GM12878 (cell line): ENCODE results near the gene CCDC88C. TPM values are rescaled to one million over a fixed set of nuclear protein-coding genes. Genes with fewer than 3 reads are reported as not detected.

Source experiments
- ATAC-seq: fragments of 200-7000 bp; cut with Tn5 transposase; 3 replicates; pipeline ENCODE4 v1.9.1; 2020; ENCODE audit warnings: mild to moderate bottlenecking, moderate library complexity
- BruUV-seq: library from RNA; stranded (reverse); fragments of 400-500 nt; replicated peaks from 2 replicates; lab custom pipeline; 2021; lab: Mats Ljungman, UMichigan
- CTCF ChIA-PET: fragments of 300-600 bp; sonication (Branson Sonifier 250); formaldehyde crosslinking; extraction: SDS; loops from one replicate; lab custom pipeline; 2021; ENCODE audit warnings: inconsistent platforms; lab: Yijun Ruan, JAX
- POLR2A ChIA-PET: fragments of 350-600 bp; formaldehyde crosslinking; extraction: SDS; loops from one replicate; lab custom pipeline; 2021; ENCODE audit warnings: inconsistent platforms; lab: Charles Lee
- RAD21 ChIA-PET: fragments of 300-600 bp; sonication (Branson Sonifier 250); formaldehyde crosslinking; loops from one replicate; lab custom pipeline; 2023; ENCODE audit warnings: antibody characterized with exemption; ENCODE audit not compliant: unreplicated experiment; lab: Charles Lee
- SMC1A ChIA-PET: fragments of 300-600 bp; sonication (Branson Sonifier 250); formaldehyde crosslinking; loops from one replicate; lab custom pipeline; 2023; ENCODE audit not compliant: unreplicated experiment, uncharacterized antibody; lab: Charles Lee
- DNase-seq: peaks from one replicate; pipeline ENCODE4 v3.0.0-alpha.2; 2011; ENCODE audit warnings: low read depth, low spot score
- FAIRE-seq: peaks from 3 replicates; lab custom pipeline; 2011; peaks lifted over from hg19 to GRCh38; lab: Jason Lieb, UNC
- H2AFZ ChIP-seq: 2 replicates; pipeline ENCODE4 v1.6.0; 2011; ENCODE audit warnings: low read depth, low read length, control low read depth; ENCODE audit not compliant: control insufficient read depth
- H3K27ac ChIP-seq: 2 replicates; pipeline ENCODE4 v1.5.1; 2011; ENCODE audit warnings: control low read depth; ENCODE audit not compliant: control insufficient read depth, insufficient read depth
- H3K27me3 ChIP-seq, 2 experiments: replicated peaks in 1 of 2; 2 replicates each; pipeline versions ENCODE4 v1.6.0 to v1.6.1; 2011; ENCODE audit warnings: low read length in 1 of 2; ENCODE audit not compliant: control insufficient read depth in 2 of 2, insufficient read depth in 2 of 2
- H3K36me3 ChIP-seq, 2 experiments: 2 replicates each; pipeline ENCODE4 v1.5.1; 2011; ENCODE audit warnings: low read length in 1 of 2; ENCODE audit not compliant: control insufficient read depth in 2 of 2, insufficient read depth in 2 of 2
- H3K4me1 ChIP-seq: 2 replicates; pipeline ENCODE4 v1.6.1; 2011; ENCODE audit warnings: mild to moderate bottlenecking, low read length, moderate library complexity, mixed read lengths; ENCODE audit not compliant: control insufficient read depth, insufficient read depth
- H3K4me2 ChIP-seq: 2 replicates; pipeline ENCODE4 v1.6.0; 2011; ENCODE audit warnings: control low read depth; ENCODE audit not compliant: control insufficient read depth, insufficient read depth
- H3K4me3 ChIP-seq: fragments of 200-600 bp; sonication (generic); 2 replicates; pipeline ENCODE4 v1.5.1; 2016
- H3K79me2 ChIP-seq: 2 replicates; pipeline ENCODE4 v1.6.0; 2011; ENCODE audit warnings: low read length; ENCODE audit not compliant: control insufficient read depth, insufficient read depth
- H3K9ac ChIP-seq: 2 replicates; pipeline ENCODE4 v1.8.0; 2011; ENCODE audit warnings: low read length, control low read depth, mixed read lengths; ENCODE audit not compliant: control insufficient read depth, insufficient read depth
- H3K9me3 ChIP-seq: replicated peaks from 3 replicates; pipeline ENCODE4 v1.5.1; 2011; ENCODE audit warnings: mild to moderate bottlenecking, low read length; ENCODE audit not compliant: control insufficient read depth, insufficient read depth
- H4K20me1 ChIP-seq: 2 replicates; pipeline ENCODE4 v1.6.0; 2011; ENCODE audit not compliant: control insufficient read depth, insufficient read depth
- ASH2L ChIP-seq: fragments of 300-600, 200-600 bp; sonication (generic); IDR thresholded peaks from 2 replicates; pipeline ENCODE4 v1.6.1; 2017; ENCODE audit warnings: low read depth, mild to moderate bottlenecking, borderline replicate concordance
- CEBPB ChIP-seq, 2 experiments: fragments of 150-350 bp in 1 of 2; IDR thresholded peaks; 2 replicates each; pipeline ENCODE4 v1.6.1; 2012 to 2014; ENCODE audit warnings: low read depth in 2 of 2, low read length in 2 of 2, borderline replicate concordance in 1 of 2, inconsistent platforms in 1 of 2
- EZH2 ChIP-seq: IDR thresholded peaks from 2 replicates; pipeline ENCODE4 v1.6.1; 2012; ENCODE audit warnings: low read depth, mild to moderate bottlenecking, control low read depth, inconsistent platforms, low read length, borderline replicate concordance; ENCODE audit not compliant: control insufficient read depth
- FOXM1 ChIP-seq: IDR thresholded peaks from 2 replicates; pipeline ENCODE4 v1.6.1; 2012; ENCODE audit warnings: low read depth, mild to moderate bottlenecking, inconsistent platforms, low read length, moderate library complexity
- MXI1 ChIP-seq: fragments of 150-350 bp; IDR thresholded peaks from 2 replicates; pipeline ENCODE4 v1.6.1; 2011; ENCODE audit warnings: low read depth, mild to moderate bottlenecking, inconsistent platforms, low read length, improper control_type of control experiment
- MYC ChIP-seq: IDR thresholded peaks from 2 replicates; pipeline ENCODE4 v1.6.1; 2011; ENCODE audit warnings: mild to moderate bottlenecking, low read length, moderate library complexity, inconsistent platforms; ENCODE audit not compliant: insufficient read depth, insufficient replicate concordance, insufficient read length, severe bottlenecking
- POLR2AphosphoS5 ChIP-seq: IDR thresholded peaks from 2 replicates; pipeline ENCODE4 v1.6.1; 2011; ENCODE audit warnings: mild to moderate bottlenecking, low read length, inconsistent platforms
- ZNF622 ChIP-seq: fragments of 450-650 bp; IDR thresholded peaks from 2 replicates; pipeline ENCODE4 v1.6.1; 2017; ENCODE audit warnings: mild to moderate bottlenecking, inconsistent platforms
- WGBS: methylation state at CpG from one replicate; pipeline ENCODE4 v1.1.6; 2016; ENCODE audit warnings: low lambda C conversion rate; ENCODE audit not compliant: insufficient replicate concordance, insufficient coverage; ENCODE audit errors: missing lambda C conversion rate; 5-methylcytosine and 5-hydroxymethylcytosine counted together
- in situ Hi-C: fragments of 300-500 bp; cut with MboI; formaldehyde crosslinking; loops from 9 replicates; pipeline ENCODE4 v1.14.3; 2018; ENCODE audit warnings: mixed read lengths
- intact Hi-C: fragments of 100-400 bp; cut with micrococcal nuclease; formaldehyde crosslinking; loops from one replicate; pipeline ENCODE4 v1.14.2; 2022; ENCODE audit not compliant: unreplicated experiment
- polyA plus RNA-seq, 11 experiments: library from polyadenylated mRNA; depleted of rRNA in 4 of 11; unstranded in 6 of 11; stranded (reverse) in 5 of 11; fragments of >200 nt; fragmentation: Nextera tagmentation in 4 of 11; fragmentation: Illumina TruSeq in 1 of 11; extraction: Ambion mirVana in 4 of 11; extraction: Trizol in 1 of 11; gene quantifications; 1 replicate in 1 of 11; 2 replicates in 10 of 11; pipeline versions ENCODE4 v1.2.1 to v1.2.3, GENCODE V29; 2011 to 2016; ENCODE audit warnings: inconsistent platforms in 2 of 11, missing spikeins in 2 of 11, low read depth in 1 of 11
- total RNA-seq, 4 experiments: library from RNA; depleted of rRNA in 3 of 4; stranded (reverse); fragments of >200 nt in 3 of 4; fragmentation: Illumina TruSeq in 1 of 4; extraction: Trizol in 1 of 4; gene quantifications; 2 replicates each; pipeline versions ENCODE4 v1.2.1 to v1.2.3, GENCODE V29; 2013 to 2021

Gene CCDC88C
- total and polyA plus RNA-seq, 10 of the 15 experiments (the other 5 are each of a cell fraction or from before 2014, with no cell fraction given): 4.0 to 79.6 (median 36.6) TPM

DNA sequence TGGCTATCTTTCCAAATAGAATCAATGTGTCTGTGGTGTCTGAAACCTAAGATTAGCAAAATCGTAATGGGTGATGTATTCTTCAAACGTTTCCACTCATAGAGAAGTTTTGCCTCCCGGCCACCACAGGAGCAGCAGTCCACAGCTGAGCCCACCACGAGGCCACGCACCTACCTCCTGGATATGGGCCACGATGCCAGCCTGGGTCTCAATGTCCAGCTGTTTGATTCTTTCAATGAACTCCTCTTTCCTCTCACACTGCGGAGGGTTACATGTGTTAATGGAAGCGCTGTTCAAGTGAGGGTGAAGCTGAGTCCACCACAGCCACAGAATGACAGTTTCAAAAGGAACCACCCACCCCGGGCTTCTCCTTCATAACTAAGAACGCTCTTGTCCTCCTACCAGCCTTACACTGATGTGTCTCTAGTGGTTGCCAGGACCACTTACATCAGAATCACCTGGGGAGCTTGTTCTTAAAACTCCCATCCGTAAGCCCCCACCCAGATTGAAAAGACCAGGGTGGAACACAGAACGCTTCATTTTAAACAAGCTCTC, 75.3 kb downstream of the CCDC88C start (continued):
- TF ChIP-seq ASH2L: no peak

DNA sequence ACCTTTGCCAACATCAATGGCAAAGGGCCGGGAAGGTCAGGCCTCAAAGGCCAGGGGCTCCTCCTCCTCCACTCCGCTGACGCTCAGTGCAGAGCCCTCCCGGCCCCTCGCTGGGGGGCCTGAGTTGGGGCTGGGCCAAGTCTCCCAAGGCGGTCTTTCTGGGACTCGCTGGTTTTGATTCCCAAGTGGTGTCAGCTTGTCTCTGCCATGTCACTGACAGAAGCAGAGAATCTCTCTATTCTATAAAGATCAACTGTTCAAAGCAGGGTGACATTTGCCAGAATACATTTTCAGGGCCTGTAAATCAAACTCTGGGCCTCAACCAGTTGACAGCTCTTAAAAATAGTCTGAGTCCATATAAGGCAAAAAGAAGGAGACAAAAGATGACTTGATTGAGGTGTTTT, 75.9 kb downstream of the CCDC88C start:
- no peak for FAIRE-seq
- in situ Hi-C loops: no loop called here
- POLR2A ChIA-PET: interaction anchor here (0.9 kb wide), 1 partner anchor 9 kb away, joined by 3 read pairs; no protein-coding TSS in a partner anchor

More for the DNA sequence above, 75.9 kb downstream of the CCDC88C start:
- no peaks in the 10 kb centered on the region for H3K27me3 ChIP-seq
- intact Hi-C loops: no loop called here
- no peaks in the 10 kb centered on the region for H3K9me3 ChIP-seq
- no peak overlapping the region for H3K9ac ChIP-seq
- H3K4me3 ChIP-seq: no peak overlapping the region
- WGBS: 96% methylated on average over 7 of the region's 7 CpGs
- no TSS peak for BruUV-seq
- H3K79me2 ChIP-seq: peaks cover 24% of the 10 kb centered on the region
- DNase-seq (no peak), ATAC-seq (no peak)
- peaks cover 36 to 49% of the 10 kb centered on the region in 2 experiments for H3K36me3 ChIP-seq
- RAD21 ChIA-PET: interaction anchor here (1.0 kb wide), 1 partner anchor 74 kb away, joined by 3 read pairs; no protein-coding TSS in a partner anchor
- no peaks in the 10 kb centered on the region for H4K20me1 ChIP-seq
- H3K4me1 ChIP-seq: peaks cover 16% of the 10 kb centered on the region
- no peak overlapping the region for H3K27ac ChIP-seq
- CTCF ChIA-PET: interaction anchor here (0.7 to 1.8 kb wide), 4 partner anchors 12 to 76 kb away, joined by 4 to 5 read pairs (median 4); partner anchors contain the start of gene CCDC88C
- SMC1A ChIA-PET: interaction anchor here (0.6 to 1.4 kb wide), 2 partner anchors 20 to 119 kb away, joined by 3 read pairs; no protein-coding TSS in a partner anchor
- TF ChIP-seq CEBPB (IDR thresholded peaks at IDR 0.05; ENCODE audit: borderline replicate concordance in 1 of 2, low read depth in 2 of 2, low read length in 2 of 2) (no peak), POLR2AphosphoS5 (no peak), MXI1 (no peak), FOXM1 (no peak), EZH2 (no peak), MYC (no peak), ZNF622 (no peak)
- no peak overlapping the region for H3K4me2 ChIP-seq
- H2AFZ ChIP-seq: no peak overlapping the region
